Activated CD4-positive, alpha-beta T cell treated with anti-CD3 and anti-CD28 coated beads, Interleukin-2, amount 10 ng/mL, durations not matched to agents 7 days and 5 days (primary cell): ENCODE results near the gene INMT. TPM values are rescaled to one million over a fixed set of nuclear protein-coding genes. Genes with fewer than 3 reads are reported as not detected.
A peak's percentile ranks its signal among the peaks of the same experiment; 100 is the strongest.

Experiments used
- CTCF ChIA-PET: fragments of 350-600 bp; sonication (Branson Sonifier 250); formaldehyde crosslinking; loops from one replicate; lab custom pipeline; 2021; ENCODE audit warnings: antibody characterized with exemption; lab: Charles Lee
- POLR2A ChIA-PET: fragments of 350-600 bp; sonication (Branson Sonifier 250); formaldehyde crosslinking; loops from one replicate; lab custom pipeline; 2021; ENCODE audit warnings: antibody characterized with exemption; lab: Charles Lee
- DNase-seq: peaks from one replicate; pipeline ENCODE4 v3.0.0-alpha.2; 2020
- H3K27ac Mint-ChIP-seq: one replicate; pipeline ENCODE4 v1.8.0; 2021; ENCODE audit warnings: mild to moderate bottlenecking, moderate library complexity, mixed read lengths
- H3K27me3 Mint-ChIP-seq: one replicate; pipeline ENCODE4 v1.8.0; 2021; ENCODE audit warnings: mixed read lengths
- H3K36me3 Mint-ChIP-seq: one replicate; pipeline ENCODE4 v1.8.0; 2021; ENCODE audit warnings: low read depth, mixed read lengths
- H3K4me1 Mint-ChIP-seq: one replicate; pipeline ENCODE4 v1.8.0; 2021; ENCODE audit warnings: mixed read lengths
- H3K4me3 Mint-ChIP-seq: one replicate; pipeline ENCODE4 v1.8.0; 2021; ENCODE audit warnings: mild to moderate bottlenecking, moderate library complexity, mixed read lengths
- H3K9me3 Mint-ChIP-seq: one replicate; pipeline ENCODE4 v1.8.0; 2021; ENCODE audit warnings: mixed read lengths
- total RNA-seq, 2 experiments: library from RNA; stranded (reverse); gene quantifications; one replicate each; pipeline ENCODE4 v1.2.3, GENCODE V29; 2021

INMT gene
- total RNA-seq, 2 experiments from 2014 or later: 1.3 to 2.5 TPM

GRCh38 chr7:30730996-30731395, 20.9 kb upstream of the INMT start:
- POLR2A ChIA-PET: no interaction called here
- no peaks in the 10 kb centered on the region for H3K27me3 Mint-ChIP-seq

GRCh38 chr7:30731581-30731980, 20.4 kb upstream of the INMT start:
- H3K4me1 Mint-ChIP-seq: peaks cover 62% of the 10 kb centered on the region
- no peak overlapping the region for H3K4me3 Mint-ChIP-seq
- H3K27me3 Mint-ChIP-seq: no peaks in the 10 kb centered on the region
- peaks cover 9% of the 10 kb centered on the region for H3K36me3 Mint-ChIP-seq
- no peak for DNase-seq
- H3K27ac Mint-ChIP-seq: peak overlapping the region; percentile 7
- no peaks in the 10 kb centered on the region for H3K9me3 Mint-ChIP-seq
- CTCF ChIA-PET: no interaction called here
- POLR2A ChIA-PET: no interaction called here

More at GRCh38 chr7:30730996-30731395, 20.9 kb upstream of the INMT start:
- peaks cover 11% of the 10 kb centered on the region for H3K36me3 Mint-ChIP-seq
- no peaks in the 10 kb centered on the region for H3K9me3 Mint-ChIP-seq
- CTCF ChIA-PET: interaction anchor here (1.1 to 1.3 kb wide), 2 partner anchors 11 to 23 kb away, joined by 3 to 4 read pairs; no protein-coding TSS in a partner anchor
- peaks cover 68% of the 10 kb centered on the region for H3K4me1 Mint-ChIP-seq
- no peak for DNase-seq
- H3K4me3 Mint-ChIP-seq: no peak overlapping the region
- H3K27ac Mint-ChIP-seq: peak overlapping the region; percentile 7

GRCh38 chr7:30732606-30733005, 19.3 kb upstream of the INMT start:
- H3K4me1 Mint-ChIP-seq: peaks cover 58% of the 10 kb centered on the region
- POLR2A ChIA-PET: no interaction called here
- H3K27me3 Mint-ChIP-seq: no peaks in the 10 kb centered on the region
- peaks cover 2% of the 10 kb centered on the region for H3K9me3 Mint-ChIP-seq
- no peak overlapping the region for H3K4me3 Mint-ChIP-seq
- no peak overlapping the region for H3K27ac Mint-ChIP-seq
- DNase-seq: no peak
- CTCF ChIA-PET: no interaction called here
- peaks cover 10% of the 10 kb centered on the region for H3K36me3 Mint-ChIP-seq

GRCh38 chr7:30733216-30733615, 18.7 kb upstream of the INMT start:
- Mint-ChIP-seq H3K27me3 (no peaks in the 10 kb centered on the region), H3K4me3 (no peak overlapping the region), H3K9me3 (peaks cover 2% of the 10 kb centered on the region), H3K36me3 (peaks cover 7% of the 10 kb centered on the region), H3K4me1 (peaks cover 58% of the 10 kb centered on the region), H3K27ac (no peak overlapping the region)
- POLR2A ChIA-PET: no interaction called here
- CTCF ChIA-PET: interaction anchor here (1.3 kb wide), 1 partner anchor 24 kb away, joined by 4 read pairs; no protein-coding TSS in a partner anchor
- no peak for DNase-seq

GRCh38 chr7:30733691-30734090, 18.2 kb upstream of the INMT start:
- no peak overlapping the region for H3K4me3 Mint-ChIP-seq
- peaks cover 2% of the 10 kb centered on the region for H3K9me3 Mint-ChIP-seq
- ChIA-PET CTCF (interaction anchor here (1.2 to 1.3 kb wide), 2 partner anchors 12 to 25 kb away, joined by 3 to 4 read pairs; no protein-coding TSS in a partner anchor), POLR2A (no interaction called here)
- no peak for DNase-seq
- H3K36me3 Mint-ChIP-seq: peaks cover 9% of the 10 kb centered on the region
- no peak overlapping the region for H3K27ac Mint-ChIP-seq
- no peaks in the 10 kb centered on the region for H3K27me3 Mint-ChIP-seq
- H3K4me1 Mint-ChIP-seq: peaks cover 58% of the 10 kb centered on the region

- DNase-seq: no peak
- POLR2A ChIA-PET: no interaction called here
- Mint-ChIP-seq H3K27ac (peak overlapping the region; percentile 28), H3K4me1 (peaks cover 59% of the 10 kb centered on the region), H3K36me3 (peaks cover 5% of the 10 kb centered on the region), H3K27me3 (no peaks in the 10 kb centered on the region), H3K9me3 (peaks cover 2% of the 10 kb centered on the region), H3K4me3 (no peak overlapping the region)
- CTCF ChIA-PET: interaction anchor here (0.9 to 1.6 kb wide), 6 partner anchors 9 to 47 kb away, joined by 3 to 6 read pairs (median 4); partner anchors contain the start of gene INMT
These were observed 17.4 kb upstream of the INMT start for GRCh38 chr7:30734497-30734896.

- Mint-ChIP-seq H3K4me3 (no peak overlapping the region), H3K27me3 (no peaks in the 10 kb centered on the region), H3K36me3 (peaks cover 5% of the 10 kb centered on the region), H3K4me1 (peaks cover 56% of the 10 kb centered on the region), H3K9me3 (peaks cover 2% of the 10 kb centered on the region), H3K27ac (no peak overlapping the region)
- CTCF ChIA-PET: interaction anchor here (0.8 to 1.6 kb wide), 4 partner anchors 9 to 33 kb away, joined by 3 to 6 read pairs (median 3); partner anchors contain the start of gene INMT
- POLR2A ChIA-PET: no interaction called here
- DNase-seq: no peak
These were observed 16.3 kb upstream of the INMT start for GRCh38 chr7:30735631-30736030.

GRCh38 chr7:30736291-30736690, 15.6 kb upstream of the INMT start:
- Mint-ChIP-seq H3K27me3 (no peaks in the 10 kb centered on the region), H3K4me3 (no peak overlapping the region), H3K36me3 (peaks cover 5% of the 10 kb centered on the region), H3K4me1 (peaks cover 51% of the 10 kb centered on the region), H3K9me3 (peaks cover 2% of the 10 kb centered on the region), H3K27ac (no peak overlapping the region)
- CTCF ChIA-PET: interaction anchor here (1.0 kb wide), 1 partner anchor 34 kb away, joined by 3 read pairs; no protein-coding TSS in a partner anchor
- DNase-seq: no peak
- POLR2A ChIA-PET: no interaction called here

- POLR2A ChIA-PET: no interaction called here
- H3K27ac Mint-ChIP-seq: peak overlapping the region; percentile 89
- CTCF ChIA-PET: interaction anchor here (0.9 to 4.7 kb wide), 8 partner anchors 9 to 175 kb away, joined by 3 to 25 read pairs (median 4); no protein-coding TSS in a partner anchor
- peaks cover 2% of the 10 kb centered on the region for H3K9me3 Mint-ChIP-seq
- H3K4me1 Mint-ChIP-seq: peaks cover 42% of the 10 kb centered on the region
- peaks cover 5% of the 10 kb centered on the region for H3K36me3 Mint-ChIP-seq
- H3K27me3 Mint-ChIP-seq: no peaks in the 10 kb centered on the region
- DNase-seq: peak; percentile 12
- peak overlapping the region; percentile 3 for H3K4me3 Mint-ChIP-seq
These were observed 13.7 kb upstream of the INMT start for GRCh38 chr7:30738026-30738915.

- POLR2A ChIA-PET: no interaction called here
- H3K36me3 Mint-ChIP-seq: peaks cover 5% of the 10 kb centered on the region
- H3K4me3 Mint-ChIP-seq: no peak overlapping the region
- H3K27ac Mint-ChIP-seq: no peak overlapping the region
- CTCF ChIA-PET: interaction anchor here (0.6 to 4.7 kb wide), 17 partner anchors 10 to 464 kb away, joined by 3 to 25 read pairs (median 4); partner anchors contain the start of gene CRHR2
- H3K4me1 Mint-ChIP-seq: peaks cover 49% of the 10 kb centered on the region
- H3K27me3 Mint-ChIP-seq: peaks cover 2% of the 10 kb centered on the region
- no peak for DNase-seq
- H3K9me3 Mint-ChIP-seq: peaks cover 2% of the 10 kb centered on the region
These were observed 12.2 kb upstream of the INMT start for GRCh38 chr7:30739691-30740090.

- Mint-ChIP-seq H3K27ac (peak overlapping the region; percentile 19), H3K27me3 (peaks cover 2% of the 10 kb centered on the region), H3K36me3 (peaks cover 5% of the 10 kb centered on the region), H3K4me1 (peaks cover 42% of the 10 kb centered on the region), H3K4me3 (no peak overlapping the region), H3K9me3 (peaks cover 2% of the 10 kb centered on the region)
- POLR2A ChIA-PET: no interaction called here
- DNase-seq: peak; percentile 79
- CTCF ChIA-PET: interaction anchor here (0.8 to 4.7 kb wide), 15 partner anchors 11 to 465 kb away, joined by 3 to 25 read pairs (median 4); partner anchors contain the start of gene CRHR2
These were observed 11.3 kb upstream of the INMT start for GRCh38 chr7:30740417-30741181.

GRCh38 chr7:30741289-30741688, 10.6 kb upstream of the INMT start:
- Mint-ChIP-seq H3K4me1 (peaks cover 42% of the 10 kb centered on the region), H3K27ac (no peak overlapping the region), H3K27me3 (peaks cover 2% of the 10 kb centered on the region), H3K4me3 (no peak overlapping the region), H3K9me3 (peaks cover 2% of the 10 kb centered on the region), H3K36me3 (peaks cover 5% of the 10 kb centered on the region)
- DNase-seq: no peak
- ChIA-PET POLR2A (no interaction called here), CTCF (interaction anchor here (1.0 to 4.7 kb wide), 6 partner anchors 16 to 94 kb away, joined by 3 to 25 read pairs (median 4); partner anchors contain the start of gene CRHR2)
